HEK293 (cell line): ENCODE results near the gene VPS35L.

Experiments
- CTCF ChIA-PET: fragments of 350-600 bp; formaldehyde crosslinking; extraction: SDS; loops from one replicate; lab custom pipeline; 2021; ENCODE audit warnings: antibody characterized with exemption; lab: Yijun Ruan, JAX
- POLR2A ChIA-PET: fragments of 300-600 bp; formaldehyde crosslinking; extraction: SDS; loops from one replicate; lab custom pipeline; 2020; ENCODE audit warnings: antibody characterized with exemption, inconsistent platforms; lab: Yijun Ruan, JAX
- H3K27ac ChIP-seq: fragments of 200-500 bp; sonication (Bioruptor generic); 2 replicates; pipeline ENCODE4 v1.5.1; 2014; ENCODE audit warnings: low read depth, low read length, control low read depth, inconsistent platforms; ENCODE audit errors: extremely low read depth
- H3K36me3 ChIP-seq, 2 experiments: fragments of 200-500 bp in 1 of 2; sonication (Bioruptor generic) in 1 of 2; 1 replicate in 1 of 2; 2 replicates in 1 of 2; pipeline ENCODE4 v1.5.1; 2014 to 2017; ENCODE audit warnings: inconsistent platforms in 2 of 2, low read length in 2 of 2; ENCODE audit not compliant: control insufficient read depth in 2 of 2, insufficient read depth in 1 of 2
- H3K4me1 ChIP-seq: fragments of 200-500 bp; sonication (Bioruptor generic); 2 replicates; pipeline ENCODE4 v1.5.1; 2014; ENCODE audit warnings: mild to moderate bottlenecking, low read length, inconsistent platforms; ENCODE audit not compliant: control insufficient read depth, insufficient read depth
- H3K4me3 ChIP-seq: 2 replicates; pipeline ENCODE4 v1.5.1; 2011; ENCODE audit warnings: low read depth, mild to moderate bottlenecking, control low read depth, low read length, moderate library complexity
- H3K9me3 ChIP-seq: fragments of 200-500 bp; sonication (Bioruptor generic); 2 replicates; pipeline ENCODE4 v1.5.1; 2014; ENCODE audit warnings: low read depth, low read length, inconsistent platforms; ENCODE audit not compliant: control insufficient read depth, insufficient read depth
- BCL11A ChIP-seq: fragments of 450-650 bp; formaldehyde crosslinking; IDR thresholded peaks from 2 replicates; pipeline ENCODE4 v1.5.1; 2016; ENCODE audit warnings: low read depth, missing biosample characterization, missing genetic modification characterization
- BCL6B ChIP-seq: fragments of 450-650 bp; formaldehyde crosslinking; IDR thresholded peaks from 2 replicates; pipeline ENCODE4 v1.5.1; 2017; ENCODE audit warnings: missing biosample characterization, missing genetic modification characterization
- CTCF ChIP-seq: fragments of 450-650 bp; formaldehyde crosslinking; IDR thresholded peaks from 2 replicates; pipeline ENCODE4 v1.5.1; 2016; ENCODE audit warnings: missing biosample characterization, missing genetic modification characterization
- GLI4 ChIP-seq: fragments of 450-650 bp; formaldehyde crosslinking; IDR thresholded peaks from 2 replicates; pipeline ENCODE4 v1.5.1; 2016; ENCODE audit warnings: missing biosample characterization, missing genetic modification characterization
- PRDM2 ChIP-seq: fragments of 450-650 bp; formaldehyde crosslinking; IDR thresholded peaks from 2 replicates; pipeline ENCODE4 v1.5.1; 2016; ENCODE audit warnings: missing biosample characterization, missing genetic modification characterization, borderline replicate concordance
- REST ChIP-seq: fragments of 450-650 bp; formaldehyde crosslinking; IDR thresholded peaks from 2 replicates; pipeline ENCODE4 v1.5.1; 2016; ENCODE audit warnings: missing biosample characterization, missing genetic modification characterization
- ZNF140 ChIP-seq: fragments of 450-650 bp; formaldehyde crosslinking; IDR thresholded peaks from 2 replicates; pipeline ENCODE4 v1.5.1; 2016; ENCODE audit warnings: missing biosample characterization, missing genetic modification characterization
- ZNF157 ChIP-seq: fragments of 450-650 bp; formaldehyde crosslinking; IDR thresholded peaks from 2 replicates; pipeline ENCODE4 v1.5.1; 2016; ENCODE audit warnings: missing biosample characterization, missing genetic modification characterization
- ZNF18 ChIP-seq: fragments of 450-650 bp; formaldehyde crosslinking; IDR thresholded peaks from 2 replicates; pipeline ENCODE4 v1.5.1; 2016; ENCODE audit warnings: missing biosample characterization, missing genetic modification characterization
- ZNF266 ChIP-seq: fragments of 450-650 bp; formaldehyde crosslinking; IDR thresholded peaks from 2 replicates; pipeline ENCODE4 v1.5.1; 2016; ENCODE audit warnings: missing biosample characterization, missing genetic modification characterization, low read depth
- ZNF280C ChIP-seq: fragments of 450-650 bp; formaldehyde crosslinking; IDR thresholded peaks from 2 replicates; pipeline ENCODE4 v1.5.1; 2016; ENCODE audit warnings: missing biosample characterization, missing genetic modification characterization
- ZNF391 ChIP-seq: fragments of 450-650 bp; formaldehyde crosslinking; IDR thresholded peaks from 2 replicates; pipeline ENCODE4 v1.5.1; 2016; ENCODE audit warnings: low read depth, missing biosample characterization, missing genetic modification characterization, borderline replicate concordance
- ZNF404 ChIP-seq: fragments of 450-650 bp; formaldehyde crosslinking; IDR thresholded peaks from 2 replicates; pipeline ENCODE4 v1.5.1; 2017; ENCODE audit warnings: missing biosample characterization, missing genetic modification characterization
- ZNF433 ChIP-seq: fragments of 450-650 bp; formaldehyde crosslinking; IDR thresholded peaks from 2 replicates; pipeline ENCODE4 v1.5.1; 2016; ENCODE audit warnings: missing biosample characterization, missing genetic modification characterization, low read depth
- ZNF449 ChIP-seq: fragments of 450-650 bp; formaldehyde crosslinking; IDR thresholded peaks from 2 replicates; pipeline ENCODE4 v1.5.1; 2017; ENCODE audit warnings: missing biosample characterization, mild to moderate bottlenecking, missing genetic modification characterization, moderate library complexity
- ZNF558 ChIP-seq: fragments of 450-650 bp; formaldehyde crosslinking; IDR thresholded peaks from 2 replicates; pipeline ENCODE4 v1.5.1; 2016; ENCODE audit warnings: missing biosample characterization, missing genetic modification characterization
- ZNF610 ChIP-seq: fragments of 450-650 bp; formaldehyde crosslinking; IDR thresholded peaks from 2 replicates; pipeline ENCODE4 v1.5.1; 2016; ENCODE audit warnings: missing biosample characterization, missing genetic modification characterization, borderline replicate concordance

Gene VPS35L

GRCh38 chr16:19639986-19640421 lies 84.5 kb downstream of the VPS35L start:
- H3K27ac ChIP-seq = no peak overlapping the region
- H3K36me3 ChIP-seq = peaks cover 0 to 28% of the 10 kb centered on the region in 2 experiments; a peak in 2 of 3 replicates
- POLR2A ChIA-PET = no interaction called here
- CTCF ChIA-PET = interaction anchor here (0.8 kb wide), 1 partner anchor 56 kb away, joined by 4 read pairs; no protein-coding TSS in a partner anchor
- no peak overlapping the region for H3K4me3 ChIP-seq
- TF ChIP-seq ZNF18 (tag by site-specific recombination) = no peak
- TF ChIP-seq ZNF404 (tag by site-specific recombination) = no peak
- no peak for TF ChIP-seq ZNF266
- TF ChIP-seq BCL6B (tag by site-specific recombination) = no peak
- no peak for TF ChIP-seq ZNF449 (tag by site-specific recombination)
- TF ChIP-seq PRDM2 (tag by site-specific recombination) = no peak
- TF ChIP-seq CTCF (tag by site-specific recombination) = no peak
- no peak for TF ChIP-seq ZNF610
- no peak for TF ChIP-seq ZNF558 (tag by site-specific recombination)
- TF ChIP-seq ZNF433 = no peak
- no peak for TF ChIP-seq BCL11A
- no peak for TF ChIP-seq ZNF391 (tag by site-specific recombination)
- TF ChIP-seq ZNF280C (tag by site-specific recombination) = no peak
- no peak for TF ChIP-seq ZNF140 (tag by site-specific recombination)
- TF ChIP-seq GLI4 (tag by site-specific recombination) = no peak
- no peak for TF ChIP-seq ZNF157 (tag by site-specific recombination)
- TF ChIP-seq REST (tag by site-specific recombination) = no peak
- TF ChIP-seq, all 188 proteins: peak for 0
- H3K4me1 ChIP-seq = no peaks in the 10 kb centered on the region; the same call in 1 of the 2 replicates
- H3K9me3 ChIP-seq = no peaks in the 10 kb centered on the region
